Activated CD8-positive, alpha-beta memory T cell treated with anti-CD3 and anti-CD28 coated beads, Interleukin-2, amount 50 U/mL, for 24 hours (primary cell): ENCODE measurements around the gene OXCT2.
"Not testable (repeated sequence)": the region's sequence is repeated elsewhere in the genome, so short reads cannot be mapped to it uniquely, and the experiment has no call there.

Experiments
- DNase-seq: peaks from one replicate; pipeline ENCODE4 v3.0.0-alpha.2; 2020; ENCODE audit errors: extremely low read depth

Gene OXCT2

GRCh38 chr1:39771022-39771532, at the start of gene OXCT2:
OXCT2 (minus strand) TSS chr1:39771348; CDS start chr1:39771255, 93 bp downstream.
- DNase-seq, result not testable (repeated sequence)

GRCh38 chr1:39819091-39819812, 48.1 kb upstream of the OXCT2 start:
- DNase-seq, result no peak

GRCh38 chr1:39818482-39818881, 47.3 kb upstream of the OXCT2 start:
- DNase-seq, result no peak

DNA sequence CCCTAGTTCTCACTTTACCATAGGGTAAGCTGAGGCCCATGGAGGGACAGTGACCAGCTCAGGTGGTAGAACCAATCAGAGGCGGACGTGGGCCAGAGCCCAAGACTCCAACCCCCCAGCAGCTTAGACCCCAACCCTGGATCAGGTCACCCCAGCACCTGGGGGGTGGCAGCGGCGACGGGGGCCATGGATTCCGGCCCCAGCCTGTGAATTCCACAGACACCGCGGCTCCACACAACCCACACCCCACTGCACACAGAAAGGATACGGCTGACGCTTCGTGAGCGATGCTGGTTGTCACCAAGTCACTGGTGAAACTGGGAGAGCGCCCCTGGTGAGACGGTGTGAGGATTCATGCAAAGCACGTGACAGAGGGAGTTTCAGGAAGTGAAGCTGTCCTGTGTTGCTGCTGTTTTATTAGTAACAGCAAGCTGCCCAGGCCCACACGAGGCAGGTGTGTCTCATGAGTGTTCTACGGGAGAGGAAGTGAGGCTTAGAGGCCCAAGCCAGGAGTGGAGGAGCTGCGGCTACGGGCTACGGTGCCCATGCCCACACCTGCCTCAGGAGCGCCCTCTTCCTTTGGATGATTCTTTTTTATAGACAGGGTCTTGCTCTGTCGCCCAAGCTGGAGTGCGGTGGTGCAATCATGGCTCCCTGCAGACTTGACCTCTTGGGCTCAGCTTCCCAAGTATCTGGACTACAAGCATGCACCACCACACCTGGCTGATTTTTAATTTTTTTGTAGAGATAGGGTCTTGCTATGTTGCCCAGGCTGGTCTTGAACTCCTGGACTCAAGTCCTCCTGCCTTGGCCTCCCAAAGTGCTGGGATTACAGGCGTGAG, 46.2 kb upstream of the OXCT2 start:
- DNase-seq, result not testable (repeated sequence)

DNA sequence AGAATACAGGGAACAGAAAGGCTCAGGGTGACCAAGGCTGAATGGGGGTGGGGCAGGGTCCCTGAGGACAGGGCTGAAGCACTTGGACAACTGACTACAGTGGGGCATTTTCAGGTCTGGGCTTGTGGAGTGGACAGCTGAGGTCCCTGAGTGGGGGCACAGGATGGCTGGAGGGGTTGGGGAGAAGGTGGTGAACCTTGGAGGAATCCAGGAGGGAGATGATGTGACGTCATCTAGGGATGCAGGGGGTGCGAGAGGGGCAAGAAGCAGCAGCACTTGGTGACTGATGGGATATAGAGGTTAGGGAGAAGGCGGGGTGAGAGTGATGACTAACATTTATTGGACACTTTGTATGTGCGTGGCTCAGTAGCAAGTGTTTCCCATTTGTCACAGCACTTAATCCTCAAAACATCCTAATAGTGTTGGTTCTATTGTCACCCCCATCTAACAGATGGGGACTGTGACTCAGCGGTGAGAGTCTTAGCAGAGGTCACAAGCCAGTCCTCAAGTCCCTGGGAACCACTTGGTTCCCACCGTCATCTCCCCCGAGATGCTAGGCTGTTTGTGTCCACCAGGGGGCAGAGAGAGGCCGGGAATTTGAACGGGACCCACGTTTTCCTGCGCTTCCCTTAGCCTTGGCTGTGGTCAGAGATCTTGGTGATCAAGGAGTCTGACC, 45.4 kb upstream of the OXCT2 start:
- DNase-seq, result no peak

DNA sequence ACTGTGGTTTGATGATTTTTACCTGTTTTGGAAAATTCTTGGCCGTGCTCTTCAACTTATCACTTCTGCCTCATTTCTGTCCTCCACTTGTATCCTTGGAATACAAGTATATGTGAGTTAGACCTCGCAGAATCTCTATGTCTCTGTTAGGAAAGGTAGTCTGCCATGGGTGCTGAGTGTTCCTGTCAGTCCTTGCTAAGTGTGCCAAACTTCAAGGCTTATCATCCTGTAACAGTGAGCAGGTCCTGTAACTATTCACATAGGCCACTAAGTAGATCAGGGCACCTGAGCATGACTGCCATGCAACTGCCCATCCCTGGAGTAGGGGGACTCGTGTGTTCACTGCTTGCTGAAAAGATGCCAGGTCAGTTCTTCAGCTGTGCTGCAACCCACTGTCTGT, 41.8 kb upstream of the OXCT2 start:
- DNase-seq, result no peak

- no peak for DNase-seq
These were observed 37.8 kb upstream of the OXCT2 start for GRCh38 chr1:39808784-39809517.

- no peak for DNase-seq
These were observed 34.2 kb upstream of the OXCT2 start for GRCh38 chr1:39805385-39805784.

- no peak for DNase-seq
These were observed 31.5 kb upstream of the OXCT2 start for GRCh38 chr1:39802496-39803260.

- no peak for DNase-seq
These were observed 29.3 kb upstream of the OXCT2 start for GRCh38 chr1:39800471-39800835.

GRCh38 chr1:39799770-39800470, 28.8 kb upstream of the OXCT2 start:
- DNase-seq, result no peak

GRCh38 chr1:39798859-39799769, 28.0 kb upstream of the OXCT2 start:
- peak; percentile 68 for DNase-seq

- DNase-seq, result no peak
These were observed 24.5 kb upstream of the OXCT2 start for GRCh38 chr1:39795651-39796050.

GRCh38 chr1:39791838-39792237, 20.7 kb upstream of the OXCT2 start:
- no peak for DNase-seq

DNA sequence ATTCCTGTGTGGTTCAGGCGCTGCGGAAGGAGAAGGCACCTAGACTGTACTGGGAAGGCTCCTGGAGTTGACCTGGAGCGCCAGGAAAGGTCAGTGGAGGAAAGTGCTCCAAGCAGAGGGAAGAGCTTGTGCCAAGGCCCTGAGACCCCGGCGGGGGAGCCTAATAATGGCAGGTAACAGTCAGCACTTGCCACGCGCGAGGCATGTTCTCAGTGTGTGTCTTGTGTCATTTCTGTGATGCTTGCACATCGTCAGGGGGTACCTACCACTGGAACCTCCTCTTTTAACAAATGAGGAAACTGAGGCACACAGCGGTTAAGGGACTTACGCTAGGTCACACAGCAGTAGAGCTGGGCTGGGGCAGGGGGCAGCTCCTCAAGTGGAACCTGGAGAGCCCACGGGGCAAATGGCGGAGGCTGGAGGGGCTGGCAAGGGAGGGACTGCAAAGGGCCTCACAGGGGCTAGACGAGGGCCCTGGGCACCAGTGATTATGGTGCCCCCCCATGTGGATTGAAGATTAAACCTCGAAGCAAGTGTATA, 18.5 kb upstream of the OXCT2 start:
- DNase-seq, result no peak

DNA sequence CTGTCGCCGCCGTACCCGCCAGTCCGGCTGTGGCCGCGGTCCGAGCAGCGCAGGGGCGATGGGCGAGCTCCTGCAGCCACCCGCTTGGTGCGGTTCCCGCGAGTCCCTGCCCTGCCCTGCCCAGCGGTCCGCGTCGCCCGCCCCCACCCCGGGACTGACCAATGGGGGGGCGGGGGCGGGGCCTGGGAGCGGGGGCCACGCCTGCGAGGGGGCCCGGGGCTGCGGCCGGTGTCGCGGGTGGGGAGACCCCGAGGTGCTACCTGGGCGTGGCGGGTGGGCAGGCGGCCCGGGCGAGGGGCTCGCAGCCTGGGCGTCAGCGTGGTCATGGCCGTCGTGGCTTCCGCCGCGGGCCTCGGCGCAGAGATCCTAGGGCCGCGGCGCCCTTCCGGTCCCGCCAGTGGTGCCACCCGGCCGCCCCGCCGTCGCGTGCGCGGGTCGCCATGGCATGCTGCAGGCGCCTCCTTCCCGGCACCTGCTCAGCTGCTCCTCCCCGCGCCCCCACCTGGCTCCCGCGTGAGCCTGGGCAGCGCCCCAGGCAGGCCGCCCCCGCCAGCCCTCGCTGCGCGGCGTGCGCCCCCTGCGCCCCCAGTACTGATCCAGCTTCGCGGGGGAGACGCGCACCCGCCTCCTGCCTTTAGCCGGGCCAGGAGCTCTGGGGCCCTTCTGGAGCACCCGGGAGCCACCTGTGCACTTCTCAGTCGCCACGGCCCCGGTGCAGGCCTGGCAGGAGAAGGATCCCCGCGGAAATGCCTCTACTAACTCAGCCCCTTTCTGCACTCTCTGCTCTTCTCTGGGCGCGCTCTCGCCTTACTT, 17.8 kb upstream of the OXCT2 start, which contains the start of gene BMP8B:
Gene BMP8B (minus strand): TSS at position 108 of the 813 bp plus-strand sequence. CDS start 380 bp downstream, outside the sequence.
- DNase-seq, result no peak

DNA sequence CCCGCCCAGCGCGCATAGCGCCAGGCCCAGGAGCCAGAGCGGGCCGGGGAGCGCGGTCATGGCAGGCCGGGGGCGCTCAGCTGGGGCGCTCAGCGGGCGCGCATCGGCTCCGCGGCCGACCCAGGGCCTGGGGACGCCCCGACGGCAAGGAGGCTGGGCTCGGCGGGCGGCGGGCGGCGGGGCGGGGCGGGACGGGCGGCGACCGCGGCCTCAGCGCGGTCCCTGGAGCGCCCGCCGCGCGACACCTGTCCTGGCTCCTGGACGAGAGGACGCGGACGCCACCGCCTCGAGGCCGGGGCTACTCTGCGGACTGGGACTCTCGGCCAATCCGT, 17.2 kb upstream of the OXCT2 start:
- DNase-seq, result no peak

DNA sequence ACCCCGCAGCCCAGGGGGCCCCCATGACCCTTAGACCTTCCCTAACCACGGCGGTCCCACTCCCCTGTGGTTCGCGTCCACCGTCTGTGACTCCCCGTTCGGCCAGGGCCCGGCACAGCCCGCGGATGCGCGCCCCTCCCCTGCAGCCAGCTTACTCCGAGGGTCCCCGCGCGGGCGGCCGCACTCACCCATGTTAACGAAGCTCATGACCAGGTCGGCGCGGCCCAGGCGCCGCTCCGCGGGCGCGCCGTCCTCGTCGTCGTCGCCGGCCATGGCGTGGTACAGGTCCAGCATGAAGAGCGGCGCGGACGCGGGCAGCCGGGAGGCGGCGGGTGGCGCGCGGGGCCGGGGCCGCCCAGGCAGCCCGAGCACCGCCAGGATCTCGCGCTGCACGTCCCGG, 16.8 kb upstream of the OXCT2 start:
- not testable (repeated sequence) for DNase-seq
